ENCODE measurements around the gene EEF2K. TPM values are rescaled to one million over a fixed set of nuclear protein-coding genes. Genes with fewer than 3 reads are reported as not detected.
"Not testable (repeated sequence)": the region's sequence is repeated elsewhere in the genome, so short reads cannot be mapped to it uniquely, and the experiment has no call there.

Gene EEF2K
- total RNA-seq, 3 donors from 2014 or later, result 23.3 to 40.5 (median 30.0) TPM

GRCh38 chr16:22164482-22164881 lies 41.6 kb upstream of the EEF2K start:
- TF ChIP-seq POLR2A (IDR thresholded peaks at IDR 0.05) (no peak), CTCF (IDR thresholded peaks at IDR 0.05) (no peak), POLR2AphosphoS5 (IDR thresholded peaks at IDR 0.05) (no peak)
- Histone ChIP-seq H3K4me3 (no peak overlapping the region), H3K4me1 (no peaks in the 10 kb centered on the region), H3K27ac (no peak overlapping the region), H3K9me3 (no peaks in the 10 kb centered on the region), H3K27me3 (peaks cover 0 to 10% of the 10 kb centered on the region in 2 donors), H3K36me3 (no peaks in the 10 kb centered on the region)
- intact Hi-C loops (cut with DNase I; ENCODE audit: low total_unique reads), result no loop called here
- DNase-seq (ENCODE audit: low spot score in 2 of 2), result no peak

- Histone ChIP-seq H3K27ac (no peak overlapping the region), H3K36me3 (no peaks in the 10 kb centered on the region), H3K4me3 (no peak overlapping the region), H3K4me1 (no peaks in the 10 kb centered on the region), H3K27me3 (peaks cover 0 to 10% of the 10 kb centered on the region in 2 donors), H3K9me3 (no peaks in the 10 kb centered on the region)
- intact Hi-C loops (cut with DNase I; ENCODE audit: low total_unique reads), result no loop called here
- TF ChIP-seq CTCF (IDR thresholded peaks at IDR 0.05), result no peak
- no peak for TF ChIP-seq POLR2AphosphoS5 (IDR thresholded peaks at IDR 0.05)
- no peak for TF ChIP-seq POLR2A (IDR thresholded peaks at IDR 0.05)
- DNase-seq (ENCODE audit: low spot score in 2 of 2), result no peak
Measured at GRCh38 chr16:22165508-22166285, 40.4 kb upstream of the EEF2K start.

- TF ChIP-seq POLR2A (IDR thresholded peaks at IDR 0.05), result no peak
- no peak for DNase-seq (ENCODE audit: low spot score in 2 of 2)
Measured at GRCh38 chr16:22171953-22172352, 34.1 kb upstream of the EEF2K start.

GRCh38 chr16:22172642-22173041 lies 33.4 kb upstream of the EEF2K start:
- H3K27me3 ChIP-seq; H3K9me3 ChIP-seq; H3K36me3 ChIP-seq; H3K4me1 ChIP-seq; H3K4me3 ChIP-seq; DNase-seq (ENCODE audit: low spot score in 2 of 2); intact Hi-C loops (cut with DNase I; ENCODE audit: low total_unique reads); H3K27ac ChIP-seq: not testable (repeated sequence)

More at GRCh38 chr16:22171953-22172352, 34.1 kb upstream of the EEF2K start:
- H3K9me3 ChIP-seq, result no peaks in the 10 kb centered on the region
- no peaks in the 10 kb centered on the region for H3K27me3 ChIP-seq
- no peaks in the 10 kb centered on the region for H3K4me1 ChIP-seq
- no peaks in the 10 kb centered on the region for H3K36me3 ChIP-seq
- no peak overlapping the region for H3K27ac ChIP-seq
- H3K4me3 ChIP-seq, result no peak overlapping the region
- intact Hi-C loops (cut with DNase I; ENCODE audit: low total_unique reads), result no loop called here

GRCh38 chr16:22174642-22175041 lies 31.4 kb upstream of the EEF2K start:
- Histone ChIP-seq H3K4me1 (no peaks in the 10 kb centered on the region), H3K27ac (no peak overlapping the region), H3K27me3 (no peaks in the 10 kb centered on the region), H3K36me3 (no peaks in the 10 kb centered on the region), H3K9me3 (no peaks in the 10 kb centered on the region), H3K4me3 (no peak overlapping the region)
- intact Hi-C loops (cut with DNase I; ENCODE audit: low total_unique reads), result no loop called here
- TF ChIP-seq POLR2AphosphoS5 (IDR thresholded peaks at IDR 0.05), result no peak
- no peak for TF ChIP-seq CTCF (IDR thresholded peaks at IDR 0.05)
- no peak for TF ChIP-seq POLR2A (IDR thresholded peaks at IDR 0.05)
- DNase-seq (ENCODE audit: low spot score in 2 of 2), result no peak

GRCh38 chr16:22177968-22178930 lies 27.8 kb upstream of the EEF2K start:
- intact Hi-C loops (cut with DNase I; ENCODE audit: low total_unique reads), result no loop called here
- no peaks in the 10 kb centered on the region for H3K27me3 ChIP-seq
- no peaks in the 10 kb centered on the region for H3K36me3 ChIP-seq
- no peak for DNase-seq (ENCODE audit: low spot score in 2 of 2)
- H3K9me3 ChIP-seq, result no peaks in the 10 kb centered on the region
- TF ChIP-seq CTCF (IDR thresholded peaks at IDR 0.05) (no peak), POLR2A (IDR thresholded peaks at IDR 0.05) (no peak), POLR2AphosphoS5 (IDR thresholded peaks at IDR 0.05) (no peak)
- no peaks in the 10 kb centered on the region for H3K4me1 ChIP-seq
- no peak overlapping the region for H3K4me3 ChIP-seq
- no peak overlapping the region for H3K27ac ChIP-seq
